A549 (cell line): Measurements from ENCODE around the gene ACACA.

ENCODE experiments used
- CEBPB ChIP-seq, 2 experiments: fragments of >200 bp in 1 of 2; sonication (Bioruptor Twin) in 1 of 2; formaldehyde crosslinking in 1 of 2; IDR thresholded peaks; 2 replicates each; pipeline ENCODE4 v1.6.1; 2012 to 2016
- PHF8 ChIP-seq: fragments of 200-600 bp; sonication (generic); IDR thresholded peaks from 2 replicates; pipeline ENCODE4 v1.6.1; 2016; ENCODE audit warnings: low read depth, mild to moderate bottlenecking, antibody characterized with exemption, moderate library complexity, borderline replicate concordance
- POLR2A ChIP-seq: IDR thresholded peaks from 2 replicates; pipeline ENCODE4 v1.6.1; 2012; ENCODE audit warnings: mild to moderate bottlenecking, low read length
- SMC3 ChIP-seq: fragments of >200 bp; sonication (Bioruptor Twin); formaldehyde crosslinking; IDR thresholded peaks from 3 replicates; pipeline ENCODE4 v1.6.1; 2018; ENCODE audit warnings: inconsistent platforms
- TF ChIP-seq, protein P1 (sequence below): fragments of >200 bp; sonication (Bioruptor Twin); formaldehyde crosslinking; IDR thresholded peaks from 3 replicates; pipeline ENCODE4 v1.5.1; 2016

DNA sequence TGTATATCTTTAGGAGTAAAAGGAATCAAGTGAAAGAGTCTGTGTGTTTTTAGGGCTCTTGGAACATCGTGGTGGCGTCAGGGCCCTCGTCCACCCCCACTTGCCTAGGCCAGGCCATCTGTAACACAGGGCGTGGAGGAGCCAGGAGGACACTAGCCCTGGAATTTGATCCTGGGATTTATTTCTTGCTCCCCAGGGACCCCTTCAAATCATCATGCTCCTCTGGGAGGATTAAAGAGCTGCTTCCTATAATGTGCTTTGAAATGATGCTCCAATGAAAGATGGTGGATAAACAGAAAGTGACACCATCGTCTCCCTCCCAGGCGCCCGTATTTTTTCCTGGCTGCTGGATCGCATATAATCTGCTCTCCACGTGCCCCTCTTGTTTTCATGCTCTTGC, 344.6 kb downstream of the ACACA start:
- no peak for TF ChIP-seq SMC3
- no peak for TF ChIP-seq PHF8
- TF ChIP-seq, protein P1, sequence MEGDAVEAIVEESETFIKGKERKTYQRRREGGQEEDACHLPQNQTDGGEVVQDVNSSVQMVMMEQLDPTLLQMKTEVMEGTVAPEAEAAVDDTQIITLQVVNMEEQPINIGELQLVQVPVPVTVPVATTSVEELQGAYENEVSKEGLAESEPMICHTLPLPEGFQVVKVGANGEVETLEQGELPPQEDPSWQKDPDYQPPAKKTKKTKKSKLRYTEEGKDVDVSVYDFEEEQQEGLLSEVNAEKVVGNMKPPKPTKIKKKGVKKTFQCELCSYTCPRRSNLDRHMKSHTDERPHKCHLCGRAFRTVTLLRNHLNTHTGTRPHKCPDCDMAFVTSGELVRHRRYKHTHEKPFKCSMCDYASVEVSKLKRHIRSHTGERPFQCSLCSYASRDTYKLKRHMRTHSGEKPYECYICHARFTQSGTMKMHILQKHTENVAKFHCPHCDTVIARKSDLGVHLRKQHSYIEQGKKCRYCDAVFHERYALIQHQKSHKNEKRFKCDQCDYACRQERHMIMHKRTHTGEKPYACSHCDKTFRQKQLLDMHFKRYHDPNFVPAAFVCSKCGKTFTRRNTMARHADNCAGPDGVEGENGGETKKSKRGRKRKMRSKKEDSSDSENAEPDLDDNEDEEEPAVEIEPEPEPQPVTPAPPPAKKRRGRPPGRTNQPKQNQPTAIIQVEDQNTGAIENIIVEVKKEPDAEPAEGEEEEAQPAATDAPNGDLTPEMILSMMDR = no peak
- TF ChIP-seq CEBPB (IDR thresholded peaks at IDR 0.05) = no peak
- TF ChIP-seq POLR2A = no peak
